ENCODE data around the gene ADAM22.

GRCh38 chr7:88111954-88112471, 178.0 kb downstream of the ADAM22 start:
- TF ChIP-seq, protein P1, sequence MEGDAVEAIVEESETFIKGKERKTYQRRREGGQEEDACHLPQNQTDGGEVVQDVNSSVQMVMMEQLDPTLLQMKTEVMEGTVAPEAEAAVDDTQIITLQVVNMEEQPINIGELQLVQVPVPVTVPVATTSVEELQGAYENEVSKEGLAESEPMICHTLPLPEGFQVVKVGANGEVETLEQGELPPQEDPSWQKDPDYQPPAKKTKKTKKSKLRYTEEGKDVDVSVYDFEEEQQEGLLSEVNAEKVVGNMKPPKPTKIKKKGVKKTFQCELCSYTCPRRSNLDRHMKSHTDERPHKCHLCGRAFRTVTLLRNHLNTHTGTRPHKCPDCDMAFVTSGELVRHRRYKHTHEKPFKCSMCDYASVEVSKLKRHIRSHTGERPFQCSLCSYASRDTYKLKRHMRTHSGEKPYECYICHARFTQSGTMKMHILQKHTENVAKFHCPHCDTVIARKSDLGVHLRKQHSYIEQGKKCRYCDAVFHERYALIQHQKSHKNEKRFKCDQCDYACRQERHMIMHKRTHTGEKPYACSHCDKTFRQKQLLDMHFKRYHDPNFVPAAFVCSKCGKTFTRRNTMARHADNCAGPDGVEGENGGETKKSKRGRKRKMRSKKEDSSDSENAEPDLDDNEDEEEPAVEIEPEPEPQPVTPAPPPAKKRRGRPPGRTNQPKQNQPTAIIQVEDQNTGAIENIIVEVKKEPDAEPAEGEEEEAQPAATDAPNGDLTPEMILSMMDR (IDR thresholded peaks at IDR 0.05; ENCODE audit: low read depth, low read length, poor library complexity, severe bottlenecking): no peak
- no peak for TF ChIP-seq EZH2phosphoT487 (IDR thresholded peaks at IDR 0.05; ENCODE audit: borderline replicate concordance, low read length)

All from DOHH2 (cell line).